ENCODE data around the gene NFATC2. TPM values are rescaled to one million over a fixed set of nuclear protein-coding genes. Genes with fewer than 3 reads are reported as not detected.

The NFATC2 gene
- total RNA-seq, 4 donors from 2014 or later = 1.6 to 3.9 (median 2.8) TPM

DNA sequence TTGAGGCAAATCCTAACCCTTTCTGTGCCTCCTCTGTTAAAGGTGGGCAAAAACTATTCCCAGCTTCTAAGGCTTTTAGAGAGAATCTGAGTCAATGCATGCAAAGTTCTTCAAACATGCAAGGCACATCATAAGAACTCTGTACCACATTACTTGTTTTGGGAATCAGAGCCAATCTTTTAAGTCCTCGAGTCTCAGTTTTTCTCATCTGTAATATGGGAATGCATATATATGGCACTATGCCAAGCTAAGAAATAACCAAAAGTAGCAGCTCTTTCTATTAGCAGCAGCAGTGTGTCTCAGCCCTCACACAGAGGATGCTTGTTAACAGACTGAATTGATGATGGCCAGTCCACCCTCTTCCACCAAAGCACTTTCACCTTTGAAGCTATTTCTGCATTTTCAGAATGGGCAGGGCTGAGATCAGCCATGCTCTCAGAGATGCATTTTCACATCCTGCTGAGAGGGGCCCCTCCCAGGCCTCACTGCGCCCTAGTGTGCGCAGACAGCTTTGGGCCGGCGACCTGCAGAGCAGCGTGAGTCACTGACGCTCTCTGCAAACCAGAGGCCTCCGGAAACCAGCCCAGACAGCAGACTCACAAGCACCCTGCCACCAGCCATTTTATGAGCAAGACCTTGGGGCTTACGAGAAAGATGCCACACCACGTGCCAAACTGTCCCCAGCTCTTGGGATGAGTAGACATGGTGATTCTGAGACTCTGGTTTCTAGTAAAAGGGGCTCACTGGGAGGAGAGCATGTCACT lies 138.0 kb downstream of the NFATC2 start:
- ATAC-seq (no peak), DNase-seq (no peak)
- intact Hi-C loops (cut with DNase I; ENCODE audit: low total_unique reads) = no loop called here
- H3K4me1 ChIP-seq = peaks cover 6 to 9% of the 10 kb centered on the region in 2 donors
- no peaks in the 10 kb centered on the region for H3K9me3 ChIP-seq
- TF ChIP-seq, protein P1, sequence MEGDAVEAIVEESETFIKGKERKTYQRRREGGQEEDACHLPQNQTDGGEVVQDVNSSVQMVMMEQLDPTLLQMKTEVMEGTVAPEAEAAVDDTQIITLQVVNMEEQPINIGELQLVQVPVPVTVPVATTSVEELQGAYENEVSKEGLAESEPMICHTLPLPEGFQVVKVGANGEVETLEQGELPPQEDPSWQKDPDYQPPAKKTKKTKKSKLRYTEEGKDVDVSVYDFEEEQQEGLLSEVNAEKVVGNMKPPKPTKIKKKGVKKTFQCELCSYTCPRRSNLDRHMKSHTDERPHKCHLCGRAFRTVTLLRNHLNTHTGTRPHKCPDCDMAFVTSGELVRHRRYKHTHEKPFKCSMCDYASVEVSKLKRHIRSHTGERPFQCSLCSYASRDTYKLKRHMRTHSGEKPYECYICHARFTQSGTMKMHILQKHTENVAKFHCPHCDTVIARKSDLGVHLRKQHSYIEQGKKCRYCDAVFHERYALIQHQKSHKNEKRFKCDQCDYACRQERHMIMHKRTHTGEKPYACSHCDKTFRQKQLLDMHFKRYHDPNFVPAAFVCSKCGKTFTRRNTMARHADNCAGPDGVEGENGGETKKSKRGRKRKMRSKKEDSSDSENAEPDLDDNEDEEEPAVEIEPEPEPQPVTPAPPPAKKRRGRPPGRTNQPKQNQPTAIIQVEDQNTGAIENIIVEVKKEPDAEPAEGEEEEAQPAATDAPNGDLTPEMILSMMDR (IDR thresholded peaks at IDR 0.05 in 4 of 5, conservative IDR thresholded peaks at IDR 0.05 in 1 of 5) = no peak
- no peak for TF ChIP-seq POLR2A (IDR thresholded peaks at IDR 0.05)
- H3K4me3 ChIP-seq = no peak overlapping the region
- in situ Hi-C loops (cut with MboI; ENCODE audit: low sequenced_read_pairs in 4 of 4) = no loop called here
- H3K36me3 ChIP-seq = peaks cover 0 to 4% of the 10 kb centered on the region in 2 donors
- H3K27me3 ChIP-seq = no peaks in the 10 kb centered on the region
- H3K27ac ChIP-seq = no peak overlapping the region

DNA sequence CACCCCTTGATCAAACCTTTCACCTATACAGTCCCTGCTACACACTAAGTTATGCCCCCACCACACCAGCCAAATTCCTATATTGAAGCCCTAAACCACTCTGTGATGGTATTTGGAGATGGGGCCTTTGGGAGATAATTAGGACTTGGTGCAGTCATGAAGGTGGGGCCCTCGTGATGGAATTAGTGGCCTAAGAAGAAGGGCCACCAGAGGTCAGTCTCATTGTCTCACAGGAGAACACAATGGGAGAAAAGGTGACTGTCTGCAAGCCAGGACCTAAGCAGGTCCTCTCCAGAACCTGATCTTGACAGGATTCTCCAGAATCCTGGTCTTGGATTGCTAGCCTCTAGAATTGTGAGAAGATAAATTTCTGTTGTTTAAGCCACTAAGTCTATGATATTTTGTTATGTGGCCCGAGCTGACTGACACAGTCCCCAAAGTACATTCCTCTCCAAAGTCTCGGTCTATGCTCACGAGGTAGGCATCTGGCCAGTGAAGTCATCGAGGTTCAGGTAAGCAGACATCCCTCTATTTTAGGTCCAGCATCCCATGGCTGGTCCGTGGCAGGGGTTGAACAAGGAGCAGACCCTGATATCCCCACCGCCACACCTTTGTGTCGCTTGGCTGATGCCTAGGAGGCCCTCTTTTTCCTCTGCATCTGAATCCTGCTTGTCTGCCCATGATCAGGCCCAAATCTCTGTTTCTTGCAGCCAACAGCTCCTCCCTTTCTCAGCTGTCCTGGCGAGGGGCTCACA lies 138.9 kb downstream of the NFATC2 start:
- ATAC-seq (no peak), DNase-seq (no peak)
- H3K4me3 ChIP-seq = no peak overlapping the region
- intact Hi-C loops (cut with DNase I; ENCODE audit: low total_unique reads) (no loop called here), in situ Hi-C loops (cut with MboI; ENCODE audit: low sequenced_read_pairs in 4 of 4) (no loop called here)
- H3K36me3 ChIP-seq = no peaks in the 10 kb centered on the region
- H3K27me3 ChIP-seq = no peaks in the 10 kb centered on the region
- H3K4me1 ChIP-seq = peaks cover 14 to 17% of the 10 kb centered on the region in 2 donors
- H3K9me3 ChIP-seq = no peaks in the 10 kb centered on the region
- TF ChIP-seq POLR2A (IDR thresholded peaks at IDR 0.05) = no peak
- TF ChIP-seq, protein P1 (IDR thresholded peaks at IDR 0.05 in 4 of 5, conservative IDR thresholded peaks at IDR 0.05 in 1 of 5) = no peak
- no peak overlapping the region for H3K27ac ChIP-seq

DNA sequence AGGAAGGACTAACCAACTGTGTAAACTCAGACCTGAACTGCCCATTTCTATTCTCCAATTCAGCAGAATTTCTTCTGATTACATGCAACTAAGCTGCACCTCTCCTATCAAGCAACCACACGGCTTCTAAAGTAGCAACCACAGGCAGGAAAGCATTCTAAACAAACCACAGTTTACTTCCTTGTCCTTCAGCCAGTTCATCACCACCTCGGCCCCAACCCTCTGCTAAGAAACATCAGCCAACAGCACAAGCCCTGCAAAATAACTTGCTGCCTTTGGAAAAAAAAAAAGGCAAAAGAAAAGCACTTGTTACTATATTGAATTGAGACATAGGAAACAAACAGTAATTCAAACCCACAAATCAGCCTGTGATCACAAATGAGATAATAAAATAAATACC lies 140.3 kb downstream of the NFATC2 start:
- Histone ChIP-seq H3K27me3 (no peaks in the 10 kb centered on the region), H3K9me3 (no peaks in the 10 kb centered on the region), H3K4me3 (no peak overlapping the region), H3K27ac (no peak overlapping the region), H3K36me3 (no peaks in the 10 kb centered on the region), H3K4me1 (peaks cover 14 to 26% of the 10 kb centered on the region in 2 donors)
- DNase-seq (no peak), ATAC-seq (no peak)
- in situ Hi-C loops (cut with MboI; ENCODE audit: low sequenced_read_pairs in 4 of 4) = no loop called here
- intact Hi-C loops (cut with DNase I; ENCODE audit: low total_unique reads) = no loop called here
- TF ChIP-seq POLR2A (IDR thresholded peaks at IDR 0.05) = no peak
- TF ChIP-seq, protein P1 (IDR thresholded peaks at IDR 0.05 in 4 of 5, conservative IDR thresholded peaks at IDR 0.05 in 1 of 5) = no peak

DNA sequence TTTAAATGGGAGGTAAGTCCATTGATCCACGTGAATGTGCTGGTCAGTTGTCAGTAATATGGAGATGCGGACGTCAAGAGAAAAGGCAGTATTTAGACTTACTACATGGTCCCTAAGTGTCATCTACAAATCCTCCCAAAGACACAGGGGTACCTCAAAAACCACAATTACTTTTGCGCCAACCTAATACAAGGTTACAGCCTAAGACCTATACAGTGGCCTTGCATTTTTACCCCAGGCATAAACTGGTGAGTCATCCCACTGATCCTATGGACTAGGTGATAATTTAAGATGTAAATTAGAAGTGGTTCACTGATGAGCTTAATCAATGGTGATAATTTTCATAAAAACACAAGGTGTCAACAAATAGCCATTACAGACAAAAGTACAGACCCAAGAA lies 141.0 kb downstream of the NFATC2 start:
- H3K4me3 ChIP-seq = no peak overlapping the region
- H3K4me1 ChIP-seq = peaks cover 14 to 27% of the 10 kb centered on the region in 2 donors
- no peaks in the 10 kb centered on the region for H3K27me3 ChIP-seq
- DNase-seq (no peak), ATAC-seq (no peak)
- in situ Hi-C loops (cut with MboI; ENCODE audit: low sequenced_read_pairs in 4 of 4) = no loop called here
- no peak overlapping the region for H3K27ac ChIP-seq
- H3K9me3 ChIP-seq = no peaks in the 10 kb centered on the region
- H3K36me3 ChIP-seq = no peaks in the 10 kb centered on the region
- no peak for TF ChIP-seq POLR2A (IDR thresholded peaks at IDR 0.05)
- TF ChIP-seq, protein P1 (IDR thresholded peaks at IDR 0.05 in 4 of 5, conservative IDR thresholded peaks at IDR 0.05 in 1 of 5) = no peak
- intact Hi-C loops (cut with DNase I; ENCODE audit: low total_unique reads) = no loop called here
